NAMALWA (cell line): ENCODE results near the gene UBAC2.

ENCODE experiments used
- DNase-seq: peaks from one replicate; pipeline ENCODE4 v3.0.0-alpha.2; 2015; ENCODE audit warnings: low spot score

The UBAC2 gene

DNA sequence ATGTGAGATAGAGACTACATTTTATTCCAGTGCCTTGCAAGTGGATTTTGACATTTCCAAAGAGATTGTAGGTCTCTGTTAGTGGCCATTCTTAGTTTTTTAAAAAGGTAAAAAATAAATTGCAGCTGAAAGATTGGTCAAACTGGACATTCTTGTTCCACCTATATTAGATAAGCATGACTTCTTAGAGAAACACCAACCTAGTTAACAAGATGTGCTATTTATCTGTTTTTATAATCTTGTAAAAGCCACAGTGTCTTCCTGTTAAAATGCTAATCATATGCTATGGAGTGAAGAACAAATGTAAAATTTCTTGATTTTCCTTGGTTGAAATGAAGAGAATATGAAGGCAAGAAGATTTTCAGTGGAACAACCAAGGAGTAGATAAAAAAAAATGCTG, 140.0 kb downstream of the UBAC2 start:
- DNase-seq, result no peak

DNA sequence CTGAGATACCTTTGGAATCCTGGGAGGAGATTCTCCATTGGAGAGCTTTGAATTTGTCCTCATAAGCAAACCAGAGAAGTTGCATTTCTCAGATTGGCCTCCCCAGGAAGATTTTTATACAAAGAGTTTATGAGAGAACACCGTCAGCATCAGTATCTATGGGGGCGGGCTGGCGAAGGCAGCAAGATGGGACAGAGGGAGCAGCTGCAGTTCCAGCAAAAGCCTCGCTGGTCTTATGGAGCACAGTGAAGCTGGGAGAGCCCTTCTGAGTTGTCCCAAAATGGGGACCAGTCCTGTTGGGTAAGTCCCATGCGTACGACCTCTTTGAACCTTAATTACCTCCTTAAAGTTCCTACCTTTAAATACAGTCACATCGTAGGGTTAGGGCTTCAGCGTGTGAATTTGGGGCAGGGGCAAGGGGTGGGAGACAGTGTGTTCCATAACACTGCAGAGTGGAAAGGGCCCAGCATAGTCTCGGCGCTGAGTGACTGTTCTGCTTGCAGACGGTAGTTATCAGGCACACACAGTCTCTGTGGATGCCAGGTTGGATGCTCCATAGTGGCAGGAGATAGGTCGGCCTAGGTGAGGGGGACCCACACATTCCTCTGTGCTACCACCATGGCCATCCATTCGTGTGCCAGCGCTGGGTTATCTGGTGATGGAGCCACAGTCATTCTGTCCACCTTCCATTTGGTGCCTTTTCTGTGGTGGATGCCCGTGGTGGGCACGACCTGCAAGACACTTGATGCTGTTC, 141.5 kb downstream of the UBAC2 start:
- DNase-seq, result no peak

DNA sequence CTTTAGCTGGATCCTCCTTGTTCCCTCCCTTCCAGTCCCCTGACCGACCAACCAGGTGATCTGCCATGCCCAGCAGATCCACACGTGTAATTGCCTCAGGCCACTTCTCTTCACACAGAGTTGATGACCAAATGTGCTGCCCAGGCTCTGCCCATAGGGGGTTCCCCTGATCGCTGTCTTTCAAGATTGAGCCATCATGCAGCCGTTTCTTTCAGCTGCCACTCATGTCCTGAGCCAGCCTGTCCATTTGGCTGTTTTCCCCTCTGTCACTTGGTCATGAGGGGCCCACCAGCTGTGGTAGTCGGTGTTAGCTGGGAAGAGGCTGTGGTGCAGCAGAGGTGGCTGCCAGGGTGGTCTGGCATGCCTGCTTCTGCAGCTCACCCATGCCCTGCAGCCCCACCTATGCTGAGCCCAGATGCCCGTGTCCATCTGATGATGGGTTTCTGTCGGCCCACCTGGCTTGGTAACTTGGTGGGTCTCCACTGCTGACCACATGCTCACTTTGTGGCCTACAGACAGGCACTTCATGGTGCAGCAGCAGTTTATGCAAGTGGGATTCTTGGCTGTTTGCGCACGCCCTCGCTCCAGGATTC, 142.2 kb downstream of the UBAC2 start:
- DNase-seq, result no peak

DNA sequence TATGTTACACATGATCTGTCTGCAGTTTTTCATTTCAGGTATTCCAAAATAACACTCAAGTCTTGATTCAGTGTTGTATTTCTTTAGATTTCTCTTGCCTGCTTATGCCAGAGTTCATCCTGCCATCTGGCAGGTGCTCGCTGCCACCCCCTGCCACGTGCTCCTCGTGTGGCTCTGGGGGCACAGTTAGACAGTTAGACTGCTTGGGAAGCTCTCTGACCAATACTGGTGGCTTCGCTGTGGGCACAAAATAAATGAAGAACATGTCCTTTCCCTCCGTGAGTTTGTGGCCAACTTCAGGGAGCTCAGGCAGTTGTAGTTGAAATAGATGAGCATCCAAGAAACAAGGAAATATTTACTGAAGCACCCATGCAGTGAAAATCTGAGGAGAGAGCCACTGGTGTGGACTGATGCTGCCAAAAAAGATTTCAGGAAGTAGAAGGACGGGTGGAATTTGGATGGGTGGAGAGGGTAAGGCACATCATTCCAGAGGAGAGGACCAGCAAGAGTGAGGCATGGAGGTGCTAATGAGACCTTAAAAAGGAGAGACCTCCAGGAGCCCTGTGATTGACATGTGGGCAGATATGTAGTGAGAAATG, 144.1 kb downstream of the UBAC2 start:
- no peak for DNase-seq

DNA sequence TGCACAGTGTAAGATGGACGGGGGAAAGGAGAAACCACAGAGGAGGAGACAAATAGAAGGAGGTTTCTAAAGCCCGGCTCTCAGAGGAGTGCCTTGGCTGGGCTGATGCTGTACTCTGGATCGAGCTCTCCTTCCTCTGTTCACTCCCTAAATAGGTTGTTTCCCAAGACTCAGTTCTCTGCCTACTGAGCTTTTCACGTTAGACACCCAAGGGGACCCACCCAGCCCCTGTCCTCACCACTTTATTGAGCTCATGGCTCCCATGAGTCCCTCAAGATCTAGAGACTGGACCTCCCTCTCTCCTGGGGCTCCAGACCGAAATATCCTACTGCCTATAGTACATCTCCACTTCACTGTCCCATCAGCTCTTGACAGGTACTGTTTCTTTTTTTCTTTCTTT, 144.7 kb downstream of the UBAC2 start:
- DNase-seq, result no peak

DNA sequence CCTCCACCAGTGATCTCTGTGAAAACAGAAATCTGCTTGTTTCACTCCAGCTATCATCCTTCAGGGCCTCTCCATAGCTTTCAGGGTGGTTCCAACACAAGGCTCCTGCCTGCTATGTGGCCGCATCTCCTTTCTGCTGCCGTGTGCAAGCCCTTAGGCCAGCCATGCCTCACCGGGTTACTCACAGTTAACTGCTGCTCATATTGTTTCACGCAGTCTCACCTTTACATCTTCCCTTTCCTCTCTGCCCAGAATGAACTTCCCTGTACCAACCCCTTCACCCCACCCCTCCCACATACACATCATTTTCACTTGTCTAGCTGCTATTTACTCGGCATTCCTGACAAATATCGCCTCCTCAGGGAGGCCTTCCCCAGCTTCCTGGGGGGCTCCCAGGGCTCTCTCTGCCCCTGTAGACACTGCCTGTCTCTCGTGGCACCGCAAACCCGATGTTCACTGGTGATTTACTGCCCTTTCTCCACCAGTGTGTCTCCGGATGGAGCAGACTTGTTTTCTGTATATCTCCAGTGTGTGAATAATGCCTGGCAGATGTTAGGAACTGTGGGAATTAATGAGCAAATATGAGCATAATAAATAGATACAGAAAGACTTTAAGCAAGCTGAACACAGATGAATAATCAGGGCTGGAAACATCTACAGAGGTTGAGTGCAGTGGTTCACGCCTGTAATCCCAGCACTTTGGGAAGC, 145.8 kb downstream of the UBAC2 start:
- DNase-seq, result no peak

DNA sequence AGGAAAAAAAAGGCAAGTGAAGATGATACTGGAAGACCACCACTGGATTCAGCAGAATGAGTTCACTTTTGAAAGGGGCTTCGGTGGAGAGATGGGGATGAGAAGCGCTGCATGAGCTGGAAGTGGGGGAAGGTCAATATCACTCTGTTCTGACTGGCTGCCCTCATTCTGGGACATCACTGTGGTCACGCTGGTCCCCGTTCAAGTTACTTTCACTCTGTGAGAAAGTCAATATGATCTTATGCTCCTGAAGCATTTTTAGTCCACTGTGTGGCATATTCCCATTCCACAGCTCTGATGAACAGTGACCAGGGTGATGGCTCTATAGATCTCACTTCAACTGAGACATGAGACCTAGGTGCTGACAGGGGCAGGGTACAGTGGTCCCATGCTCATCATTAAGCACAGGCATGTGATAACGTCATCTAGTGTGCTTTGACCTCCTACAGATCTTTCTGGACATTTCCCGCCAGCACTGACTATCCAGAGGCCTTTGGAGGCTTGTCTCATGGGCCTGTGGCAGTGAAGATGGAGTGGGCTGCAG, 146.8 kb downstream of the UBAC2 start:
- DNase-seq, result no peak

DNA sequence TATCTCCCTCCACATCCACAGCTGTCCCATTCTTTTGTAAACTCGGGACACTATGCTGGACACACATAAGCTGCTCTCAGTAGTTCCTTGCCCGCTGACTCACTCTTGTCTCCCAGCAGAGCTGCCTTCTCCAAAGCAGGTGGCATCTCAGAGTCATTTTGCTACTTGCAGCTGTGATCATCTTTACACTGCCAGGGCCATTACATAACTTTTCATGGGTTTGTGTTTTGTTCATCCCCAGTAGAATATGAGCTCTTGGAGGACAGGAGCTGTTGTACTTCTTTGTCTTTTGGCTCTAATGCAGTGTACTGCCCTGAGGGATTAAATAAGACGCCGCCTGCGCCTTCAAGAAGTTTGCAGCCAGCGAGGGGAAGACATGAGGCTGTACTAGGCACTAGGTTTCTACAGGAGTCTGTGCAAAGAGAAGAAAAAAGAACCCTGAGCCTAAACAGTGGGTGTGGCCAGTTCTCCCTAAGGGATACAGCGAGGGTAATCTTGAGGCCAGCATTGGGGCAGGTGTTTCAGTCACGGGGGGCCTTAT, 147.3 kb downstream of the UBAC2 start:
- DNase-seq, result peak; percentile 57

DNA sequence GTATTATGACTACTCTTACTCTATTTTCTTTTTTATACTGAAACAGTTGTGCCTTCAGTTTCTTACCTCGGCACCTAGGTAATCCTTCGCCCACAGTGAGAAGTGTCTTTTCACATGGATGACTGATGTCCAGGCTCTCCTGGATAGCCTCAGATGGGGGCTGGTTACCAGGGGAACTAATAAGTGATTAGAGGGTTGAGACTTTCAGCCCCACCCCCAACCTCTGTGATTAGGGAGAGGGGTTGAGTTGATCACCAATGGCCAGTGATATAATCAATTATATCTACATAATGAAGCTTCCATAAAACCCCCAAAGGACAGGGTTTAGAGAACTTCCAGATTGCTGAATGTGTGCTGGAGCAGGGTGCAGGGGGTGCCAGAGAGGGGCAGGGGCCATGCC, 149.5 kb downstream of the UBAC2 start:
- no peak for DNase-seq

DNA sequence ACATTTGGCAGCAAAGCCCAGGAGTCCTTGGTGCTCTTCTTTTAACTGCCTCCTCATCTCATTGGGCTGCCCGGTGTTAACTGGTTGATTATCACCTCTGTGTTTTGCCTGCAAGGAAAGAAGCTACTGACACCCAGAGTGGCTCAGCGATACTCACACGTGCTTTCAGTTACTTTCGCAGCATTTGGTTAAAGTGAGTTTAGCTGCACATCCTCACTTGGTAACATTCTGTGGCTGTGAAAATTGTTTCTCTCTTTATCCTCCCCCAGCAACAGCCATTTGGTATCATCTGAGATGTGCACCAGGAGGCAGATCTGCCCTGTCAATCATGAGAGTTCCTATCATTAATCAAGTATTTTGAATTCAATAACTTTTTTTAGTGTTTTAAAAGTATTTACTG, 151.1 kb downstream of the UBAC2 start:
- no peak for DNase-seq

DNA sequence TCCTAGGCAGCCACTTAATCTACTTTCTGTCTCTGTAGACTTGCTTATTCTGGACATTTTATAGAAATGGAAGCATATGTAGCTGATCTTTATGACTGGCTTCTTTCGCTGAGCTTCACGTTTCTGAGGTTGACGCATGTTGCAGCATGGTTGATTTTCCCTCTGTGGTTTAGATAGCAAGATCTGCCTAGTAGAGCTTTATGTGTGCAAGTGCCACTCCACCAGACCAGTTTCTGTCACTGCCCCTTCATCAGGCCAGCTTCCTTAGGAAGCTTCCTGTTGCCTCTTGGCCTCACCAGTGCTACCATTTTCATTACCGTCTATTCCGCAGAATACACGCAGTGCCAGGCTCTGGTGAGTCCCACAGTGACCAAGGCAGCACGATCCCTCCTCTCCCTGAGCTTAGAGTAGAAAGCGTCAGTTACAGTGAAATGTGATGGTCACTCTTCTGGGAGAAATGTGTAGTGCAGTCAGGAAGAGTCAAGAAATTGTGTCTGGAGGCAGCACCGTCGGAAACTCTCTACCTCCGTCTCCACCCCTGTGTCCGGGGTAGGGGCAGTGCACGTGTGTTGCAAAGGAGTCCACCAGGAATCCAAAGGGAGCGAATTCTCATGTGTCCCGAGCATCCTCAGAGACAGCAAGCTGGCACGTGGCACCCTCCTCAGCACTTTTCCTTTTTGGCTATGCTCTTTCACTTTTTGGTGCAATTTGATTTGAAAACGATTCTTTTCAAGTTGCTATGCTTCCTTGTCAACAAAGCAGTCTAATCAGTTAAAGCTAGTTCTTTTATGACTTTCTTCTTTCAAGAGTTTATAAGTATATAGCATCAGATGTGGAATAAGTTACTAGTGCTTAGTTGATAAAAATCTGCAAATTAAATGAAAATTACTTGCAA, 151.9 kb downstream of the UBAC2 start:
- DNase-seq, result no peak

DNA sequence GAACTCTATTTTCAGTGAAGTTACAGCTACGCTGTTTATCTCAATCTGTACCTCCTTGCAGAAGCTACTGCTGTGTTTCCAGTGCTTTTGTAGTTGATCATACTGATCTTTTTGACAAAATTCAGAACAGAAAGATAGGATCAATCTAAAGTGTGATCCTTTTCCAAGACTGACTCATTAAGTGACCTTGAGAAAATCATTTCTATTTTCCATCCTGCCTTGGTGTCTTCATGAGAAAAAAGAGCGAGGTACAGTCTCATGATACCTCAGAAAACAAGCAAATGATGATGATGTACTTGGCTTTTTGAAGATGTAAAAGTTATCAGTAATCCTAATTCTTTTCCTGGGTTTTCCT, 152.6 kb downstream of the UBAC2 start:
- no peak for DNase-seq

DNA sequence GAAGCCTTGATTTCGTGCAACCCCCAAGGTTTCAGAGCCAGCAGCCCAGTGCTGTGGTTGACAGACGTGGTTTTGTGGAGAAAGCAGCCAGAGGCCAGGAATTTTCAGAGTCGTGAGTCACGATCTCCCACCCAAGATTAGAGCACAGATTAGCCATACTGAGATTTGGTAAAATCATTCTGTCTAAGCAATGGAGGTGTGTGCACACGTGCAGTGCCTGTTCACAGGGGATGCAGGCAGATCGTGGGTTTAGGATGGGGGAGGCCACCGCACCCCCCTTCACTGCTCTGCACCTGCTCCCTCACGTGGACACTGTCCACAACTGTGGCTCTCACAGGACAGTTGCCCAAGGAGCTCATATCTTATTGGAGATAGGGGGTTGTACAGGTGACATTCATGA, 153.2 kb downstream of the UBAC2 start:
- DNase-seq, result no peak

DNA sequence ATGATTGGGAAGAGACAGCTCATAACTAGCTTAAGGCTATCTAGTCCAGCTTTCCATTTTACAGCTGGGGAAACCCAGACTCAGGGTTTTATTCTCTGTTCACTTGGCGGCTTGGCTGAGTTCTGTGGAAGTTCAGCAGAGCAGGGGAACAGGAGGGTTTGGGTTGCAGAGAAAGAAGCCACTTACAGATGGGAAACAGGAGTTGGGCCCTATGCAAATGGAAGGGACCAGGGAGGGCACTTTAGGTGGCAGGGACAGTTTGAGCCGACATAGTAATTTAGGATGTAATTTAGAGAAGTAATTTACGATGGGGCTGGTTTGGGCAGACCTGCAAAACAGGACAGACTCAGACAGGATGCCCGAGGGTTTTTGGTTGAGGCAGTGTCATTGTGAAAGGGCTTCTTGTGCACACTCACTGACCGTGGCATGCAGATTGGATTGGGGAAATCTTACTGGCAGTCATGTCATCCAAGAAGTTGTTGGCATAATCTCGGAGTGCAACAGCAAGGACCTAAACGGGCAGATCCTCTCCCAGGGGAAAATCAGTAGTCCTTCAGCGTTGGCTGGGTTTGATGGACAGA, 153.8 kb downstream of the UBAC2 start:
- DNase-seq, result no peak

DNA sequence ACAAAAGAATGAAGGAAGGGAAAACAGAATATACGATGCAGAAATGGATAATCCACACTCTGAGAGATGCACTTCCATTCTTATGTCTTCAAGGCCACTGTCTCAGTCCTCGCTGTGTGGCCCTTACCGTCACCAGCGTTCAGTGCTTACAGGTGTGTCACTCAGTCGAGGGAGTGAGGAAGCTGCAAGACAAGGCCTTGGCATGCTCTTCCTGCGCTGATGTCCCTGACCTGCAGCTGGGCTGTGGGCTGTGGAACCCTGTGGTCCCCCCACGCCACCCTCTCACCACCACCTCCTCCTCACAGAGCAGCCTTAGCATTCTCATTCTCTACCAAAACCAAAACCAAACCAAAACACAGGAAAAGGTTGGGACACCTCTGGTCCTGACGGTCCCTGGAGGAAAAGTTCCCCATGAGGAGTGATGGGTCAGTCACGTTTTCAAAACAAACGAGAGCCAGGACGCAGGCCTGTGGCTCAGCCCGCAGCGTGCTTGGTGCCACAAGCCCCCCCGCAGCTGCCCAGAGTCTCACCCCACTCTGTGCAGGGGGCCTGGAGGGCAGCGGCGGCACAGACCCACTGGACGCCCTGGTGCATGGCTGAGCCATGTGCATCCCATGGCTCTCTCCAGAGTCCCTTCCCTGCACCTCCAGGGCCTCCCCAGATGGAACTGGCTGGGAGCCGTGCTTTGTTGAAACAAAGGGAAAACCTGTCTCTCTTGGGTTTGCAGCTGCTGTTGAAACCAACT, 154.8 kb downstream of the UBAC2 start:
- no peak for DNase-seq

DNA sequence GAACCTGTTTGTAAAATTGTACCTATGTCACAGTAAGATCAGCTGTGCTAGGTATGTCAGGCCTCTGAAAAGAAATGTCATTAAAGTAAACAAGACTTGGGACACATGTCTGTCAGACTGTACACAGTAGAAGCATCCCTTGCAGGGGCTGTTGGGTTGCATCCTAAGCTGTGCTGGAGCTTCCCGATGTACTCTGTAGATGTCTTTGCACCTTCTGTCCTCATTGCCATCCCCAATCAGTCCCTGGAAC, 155.3 kb downstream of the UBAC2 start:
- no peak for DNase-seq

DNA sequence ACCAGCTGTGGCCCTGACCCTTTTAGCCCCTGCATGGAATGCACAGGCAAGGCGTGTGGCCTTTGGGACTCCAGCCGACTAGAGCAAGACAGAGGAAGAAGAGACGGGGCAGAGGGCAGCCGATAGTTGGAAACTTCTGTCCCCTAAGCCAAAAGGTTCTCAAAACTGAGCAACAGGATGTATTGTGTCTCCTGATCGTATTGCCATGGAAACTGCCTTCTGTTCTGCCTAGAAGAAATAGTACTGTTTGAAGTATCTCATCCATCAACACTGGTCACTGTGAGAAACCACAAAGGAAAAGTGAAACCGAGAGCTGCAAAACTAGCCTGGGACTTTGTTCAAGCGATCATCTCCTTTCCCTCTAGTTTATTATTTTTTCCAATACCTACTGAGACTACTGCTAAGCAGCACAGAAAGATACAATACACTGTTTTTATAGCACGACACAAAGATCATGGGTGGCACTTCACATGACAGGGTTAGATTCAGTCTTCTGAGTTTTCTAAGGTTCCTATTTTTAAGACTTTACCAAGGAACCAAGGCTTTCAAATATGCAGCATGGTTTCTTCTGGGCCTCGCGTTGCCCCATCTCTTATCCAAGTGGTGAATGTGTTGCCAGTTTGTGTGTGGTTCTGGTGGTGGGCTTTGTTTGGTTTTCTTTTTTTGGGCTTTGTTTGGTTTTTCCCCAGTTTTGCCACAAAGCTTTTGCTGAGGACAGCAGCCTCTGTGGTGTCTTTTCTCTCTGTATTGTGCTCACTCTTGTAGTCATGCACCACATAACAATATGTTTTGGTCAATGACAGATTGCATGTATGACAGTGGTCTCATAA, 155.8 kb downstream of the UBAC2 start:
- peak; percentile 76 for DNase-seq

DNA sequence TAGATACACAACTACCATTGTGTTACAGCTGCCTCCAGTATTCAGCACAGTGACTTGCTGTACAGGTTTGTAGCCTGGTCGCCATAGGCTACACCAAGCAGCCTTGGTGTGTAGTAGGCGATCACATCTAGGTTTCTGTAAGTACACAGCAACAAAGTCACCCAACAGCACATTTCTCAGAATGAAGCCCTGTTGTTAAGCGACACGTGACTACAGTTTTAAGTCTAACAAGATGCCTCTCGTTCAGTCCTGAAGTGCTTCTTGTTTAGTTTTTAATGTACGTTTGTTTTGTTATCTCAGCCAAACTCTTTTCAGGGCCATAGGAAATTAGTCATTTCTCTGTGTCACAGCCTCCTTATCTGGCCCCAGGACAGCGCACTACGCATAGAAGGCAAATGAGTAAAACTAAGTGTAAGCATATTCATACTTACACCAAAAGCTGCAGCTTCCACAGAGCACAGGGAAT, 156.5 kb downstream of the UBAC2 start:
- DNase-seq, result no peak

DNA sequence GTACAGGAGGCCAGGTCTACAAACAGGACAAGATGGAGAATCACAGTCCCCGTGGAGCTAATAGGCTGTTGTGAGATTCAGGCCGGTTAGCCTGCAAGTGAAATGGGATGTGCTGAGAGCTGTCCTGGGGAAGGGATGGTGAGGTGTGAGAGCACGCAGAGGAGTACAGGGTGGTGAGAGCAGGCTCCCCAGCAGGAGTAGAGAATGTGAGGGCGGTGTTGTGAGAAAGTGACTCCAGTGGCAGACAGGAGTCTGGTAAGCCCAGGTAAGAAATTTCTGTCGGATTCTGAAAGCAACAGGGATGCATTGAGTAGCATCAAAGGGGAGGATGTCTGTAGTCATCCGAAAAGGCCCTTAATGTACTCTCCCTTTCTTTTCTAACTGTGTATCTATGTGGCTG, 157.3 kb downstream of the UBAC2 start:
- no peak for DNase-seq

DNA sequence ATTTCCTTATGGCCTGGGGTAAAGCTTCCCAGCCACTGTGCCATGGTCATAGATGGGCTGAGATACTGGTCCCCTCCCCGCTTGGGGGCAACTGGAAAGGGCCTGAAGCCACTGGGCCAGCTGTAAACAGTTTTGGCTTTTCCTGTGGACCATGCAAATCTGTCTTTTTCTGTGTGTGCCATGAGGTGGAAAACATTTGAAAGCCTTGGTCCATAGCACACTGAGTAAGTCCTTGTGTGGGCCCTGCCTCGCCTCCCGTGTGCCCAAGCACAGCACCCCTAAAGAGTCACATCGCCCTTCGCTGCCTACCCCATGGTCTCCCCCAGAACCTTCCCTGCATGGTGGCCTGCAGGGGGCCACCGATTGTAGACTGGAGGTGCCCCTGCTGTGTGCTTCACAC, 158.9 kb downstream of the UBAC2 start:
- no peak for DNase-seq
